ENCODE measurements around the gene MAN2B2. TPM values are rescaled to one million over a fixed set of nuclear protein-coding genes. Genes with fewer than 3 reads are reported as not detected.

Gene MAN2B2
- total and polyA plus RNA-seq, 8 donors, result 12.7 to 22.9 (median 17.1) TPM

DNA sequence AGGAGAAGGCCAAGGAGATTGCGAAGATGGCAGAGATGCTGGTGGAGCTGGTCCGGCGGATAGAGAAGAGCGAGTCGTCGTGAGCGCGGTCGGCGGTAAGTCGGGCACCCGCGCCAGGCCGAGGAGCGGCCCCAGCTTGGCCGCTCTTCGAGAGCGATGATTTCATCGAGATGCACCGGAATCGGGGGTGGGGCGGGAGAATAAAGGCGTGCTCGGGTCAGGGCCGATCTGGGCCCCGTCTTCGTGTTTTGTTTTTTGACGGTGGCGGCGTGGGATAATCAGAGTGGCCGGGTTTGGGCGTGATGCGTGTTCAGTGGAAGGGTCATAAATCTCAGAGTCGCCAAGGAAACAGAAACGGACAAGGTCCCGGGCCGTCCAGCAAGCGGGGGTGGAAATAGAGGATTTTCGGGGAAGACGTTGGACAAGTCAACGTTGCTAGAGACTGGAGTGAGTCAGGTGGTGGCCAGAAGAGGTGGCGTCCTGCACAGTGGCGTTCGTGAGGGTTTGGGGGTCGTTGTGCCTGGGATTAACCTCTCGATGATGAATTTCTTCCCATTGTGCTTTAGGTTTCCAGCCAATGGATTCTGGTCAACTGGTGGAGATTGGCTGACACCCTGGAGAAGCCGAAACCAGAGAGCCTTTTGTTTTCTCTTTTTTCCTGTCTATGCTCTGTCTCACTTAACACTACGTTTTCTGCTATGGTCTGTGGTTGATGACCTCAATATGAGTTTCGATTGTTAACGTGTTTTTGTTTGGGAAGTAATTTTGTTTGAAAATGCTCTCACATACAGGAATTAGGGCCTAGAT is 66.4 kb downstream of the MAN2B2 start:
- intact Hi-C loops (cut with DNase I), result no loop called here
- 0 to 1% methylated on average over 50 of the region's 50 CpGs for WGBS, 2 donors
- no peak for TF ChIP-seq CTCF (IDR thresholded peaks at IDR 0.05)
- FAIRE-seq, result no peak
- Histone ChIP-seq H3K27ac (peak overlapping the region; percentile 77 to 96 (median 90)), H3K4me1 (peaks cover 0 to 14% (median 14%) of the 10 kb centered on the region in 3 donors), H3K36me3 (peaks cover 0 to 12% (median 0%) of the 10 kb centered on the region in 3 donors), H3K4me3 (peak overlapping the region; percentile 67 to 88 (median 84)), H3K27me3 (no peaks in the 10 kb centered on the region), H3K9me3 (no peaks in the 10 kb centered on the region)
- ATAC-seq, result peak; percentile 57 to 72 (median 60)
- peak in 4 of 6 donors; percentile 48 to 59 (median 50) for DNase-seq

DNA sequence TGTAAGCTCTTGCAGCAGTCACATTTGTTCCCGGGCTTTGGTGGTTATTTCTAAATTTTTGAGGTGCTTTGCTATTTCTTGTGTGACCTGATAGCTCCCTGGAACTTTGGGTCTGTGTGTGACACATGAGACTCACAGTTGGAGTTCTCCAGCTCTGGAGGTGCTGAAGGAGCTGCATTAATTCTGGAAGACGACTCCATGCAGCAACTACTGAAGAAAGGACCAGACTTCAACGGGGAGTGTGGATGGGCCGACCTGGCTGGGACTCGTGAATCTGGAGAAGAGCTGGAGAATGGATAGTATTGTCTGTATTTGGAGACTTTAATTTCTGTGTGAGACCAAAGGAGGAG is 67.0 kb downstream of the MAN2B2 start:
- intact Hi-C loops (cut with DNase I), result no loop called here
- 32 to 37% methylated on average over 5 of the region's 5 CpGs for WGBS, 2 donors
- no peaks in the 10 kb centered on the region for H3K27me3 ChIP-seq
- H3K36me3 ChIP-seq, result peaks cover 0 to 12% (median 0%) of the 10 kb centered on the region in 3 donors
- peaks cover 0 to 14% (median 14%) of the 10 kb centered on the region in 3 donors for H3K4me1 ChIP-seq
- H3K27ac ChIP-seq, result peak overlapping the region in 3 of 4 donors; percentile 87 to 96 (median 92)
- FAIRE-seq (no peak), ATAC-seq (no peak), DNase-seq (no peak)
- peak overlapping the region; percentile 67 to 88 (median 84) for H3K4me3 ChIP-seq
- no peaks in the 10 kb centered on the region for H3K9me3 ChIP-seq
- TF ChIP-seq CTCF (IDR thresholded peaks at IDR 0.05), result no peak

GRCh38 chr4:6643141-6643847 is 68.3 kb downstream of the MAN2B2 start:
- 78 to 82% methylated on average over 8 of the region's 8 CpGs for WGBS, 2 donors
- intact Hi-C loops (cut with DNase I), result no loop called here

GRCh38 chr4:6644792-6645530 is 70.0 kb downstream of the MAN2B2 start:
- peaks cover 0 to 14% (median 14%) of the 10 kb centered on the region in 3 donors for H3K4me1 ChIP-seq
- no peak for TF ChIP-seq CTCF (IDR thresholded peaks at IDR 0.05)
- intact Hi-C loops (cut with DNase I), result no loop called here
- FAIRE-seq (no peak), DNase-seq (no peak), ATAC-seq (no peak)
- H3K36me3 ChIP-seq, result peaks cover 0 to 12% (median 0%) of the 10 kb centered on the region in 3 donors
- no peaks in the 10 kb centered on the region for H3K9me3 ChIP-seq
- H3K27ac ChIP-seq, result no peak overlapping the region
- no peak overlapping the region for H3K4me3 ChIP-seq
- no peaks in the 10 kb centered on the region for H3K27me3 ChIP-seq
- 70 to 73% methylated on average over 5 of the region's 5 CpGs for WGBS, 2 donors

More at GRCh38 chr4:6643141-6643847, 68.3 kb downstream of the MAN2B2 start:
- Histone ChIP-seq H3K27ac (no peak overlapping the region), H3K4me3 (no peak overlapping the region), H3K4me1 (peaks cover 0 to 14% (median 14%) of the 10 kb centered on the region in 3 donors), H3K27me3 (no peaks in the 10 kb centered on the region), H3K9me3 (no peaks in the 10 kb centered on the region), H3K36me3 (peaks cover 0 to 12% (median 0%) of the 10 kb centered on the region in 3 donors)
- ATAC-seq (no peak), FAIRE-seq (no peak), DNase-seq (no peak)
- TF ChIP-seq CTCF (IDR thresholded peaks at IDR 0.05), result no peak
